CMK (cell line): ENCODE results near the gene MFAP2.

Source experiments
- DNase-seq: peaks from one replicate; pipeline ENCODE4 v3.0.0-alpha.2; 2010; ENCODE audit warnings: low read depth

The MFAP2 gene, protein sequence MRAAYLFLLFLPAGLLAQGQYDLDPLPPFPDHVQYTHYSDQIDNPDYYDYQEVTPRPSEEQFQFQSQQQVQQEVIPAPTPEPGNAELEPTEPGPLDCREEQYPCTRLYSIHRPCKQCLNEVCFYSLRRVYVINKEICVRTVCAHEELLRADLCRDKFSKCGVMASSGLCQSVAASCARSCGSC

DNA sequence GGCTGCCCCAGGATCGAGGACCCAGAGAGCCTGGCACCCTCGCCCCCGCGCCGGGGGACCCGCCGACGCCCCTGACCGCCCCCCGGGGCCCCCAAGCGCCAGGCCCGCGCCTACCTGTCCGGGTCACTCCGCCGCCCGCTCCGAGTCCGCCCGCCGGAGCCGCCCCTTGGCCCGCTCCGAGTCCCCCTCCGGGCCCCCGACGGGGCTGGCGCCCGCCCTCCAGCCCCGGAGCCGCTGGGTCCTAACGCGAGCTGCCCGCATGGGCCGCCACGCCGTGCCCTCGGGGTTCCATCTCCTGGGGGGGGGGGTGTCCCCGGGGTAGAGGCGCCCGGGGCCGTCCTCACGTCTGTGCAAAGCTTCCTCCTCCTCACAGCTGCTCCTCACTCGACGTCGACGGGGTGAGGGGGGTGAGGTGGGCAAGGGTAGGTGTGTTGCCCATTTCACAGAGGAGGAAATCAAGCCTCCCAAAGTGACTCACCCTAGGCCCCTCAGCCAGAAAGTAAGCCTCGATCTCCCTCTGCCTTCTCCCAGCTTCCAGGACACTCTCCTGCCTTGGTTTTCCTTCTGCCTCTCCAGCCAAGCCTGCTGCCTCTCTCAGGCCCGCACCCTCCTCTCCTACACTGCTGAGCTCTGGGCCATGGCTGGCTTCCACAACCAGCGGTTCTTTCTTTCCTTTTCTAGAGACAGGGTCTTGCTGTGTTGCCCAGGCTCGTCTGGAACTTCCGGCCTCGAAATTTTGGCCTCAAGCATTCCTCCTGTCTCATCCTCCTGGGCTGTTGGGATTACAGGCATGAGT lies at the start of gene MFAP2:
Gene MFAP2, minus strand, starts transcription at position 148 of the 796 bp plus-strand sequence. CDS start 2,347 bp downstream, outside the sequence.
- DNase-seq: no peak

DNA sequence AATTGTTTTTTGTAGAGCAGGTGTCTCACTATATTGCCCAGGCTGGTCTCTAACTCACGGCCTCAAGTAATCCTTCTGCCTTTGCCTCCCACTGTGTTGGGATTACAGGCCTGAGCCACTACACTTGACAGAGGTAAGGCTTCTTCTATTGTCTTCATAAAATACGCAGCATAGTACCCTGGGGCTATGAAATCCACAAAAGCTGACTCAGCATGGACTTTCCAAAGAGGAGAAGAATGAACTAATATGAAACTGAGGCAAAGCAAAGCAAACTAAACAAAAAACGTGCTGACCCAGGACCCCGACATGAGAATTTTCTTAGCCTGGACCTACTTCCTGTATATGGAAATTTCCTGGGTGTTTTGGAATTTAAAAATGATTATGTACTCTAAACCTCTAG lies 49.8 kb upstream of the MFAP2 start:
- no peak for DNase-seq

DNA sequence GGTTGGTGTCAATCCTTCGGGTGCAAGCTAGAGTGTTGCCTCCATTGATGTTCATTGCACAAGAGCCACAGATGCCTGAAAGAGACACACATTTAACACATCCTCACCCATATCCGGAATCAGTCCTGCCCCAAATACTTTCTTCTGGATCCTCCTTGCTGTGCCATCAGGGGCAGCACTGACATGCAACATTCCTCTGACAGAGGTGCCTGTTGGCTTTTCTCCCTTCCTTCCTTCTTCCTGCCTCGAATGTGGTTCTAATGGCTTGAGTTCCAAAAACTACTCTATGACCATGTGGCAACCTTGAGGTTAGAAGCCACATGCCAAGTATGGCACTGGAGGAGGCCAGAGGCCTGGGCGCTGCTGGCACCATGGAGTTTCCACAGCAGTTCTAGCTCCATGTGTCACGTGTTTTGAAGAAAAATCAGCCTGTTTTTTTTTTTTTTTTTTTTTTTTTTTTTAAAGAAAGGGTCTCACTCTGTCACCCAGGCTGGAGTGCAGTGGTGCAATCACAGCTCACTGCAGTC lies 48.3 kb upstream of the MFAP2 start:
- no peak for DNase-seq

DNA sequence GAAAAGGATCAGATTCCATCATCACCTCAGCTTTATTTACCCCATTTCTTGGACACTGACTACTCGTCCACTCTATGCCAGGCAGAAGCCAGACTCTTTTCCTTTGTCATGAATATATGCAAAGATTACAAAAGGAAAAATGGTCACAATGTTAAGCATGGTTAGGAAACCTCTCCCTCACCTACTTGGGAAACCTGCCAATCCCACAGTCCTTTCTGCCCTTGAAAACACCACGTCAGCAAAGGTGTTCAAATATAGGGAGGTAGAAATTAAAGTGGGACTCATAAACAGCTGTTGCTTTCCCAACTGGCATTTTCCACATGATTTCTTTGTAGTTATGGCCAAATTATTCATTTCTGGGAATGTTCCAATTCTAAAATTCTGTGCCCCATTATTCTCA lies 47.5 kb upstream of the MFAP2 start:
- DNase-seq: no peak

DNA sequence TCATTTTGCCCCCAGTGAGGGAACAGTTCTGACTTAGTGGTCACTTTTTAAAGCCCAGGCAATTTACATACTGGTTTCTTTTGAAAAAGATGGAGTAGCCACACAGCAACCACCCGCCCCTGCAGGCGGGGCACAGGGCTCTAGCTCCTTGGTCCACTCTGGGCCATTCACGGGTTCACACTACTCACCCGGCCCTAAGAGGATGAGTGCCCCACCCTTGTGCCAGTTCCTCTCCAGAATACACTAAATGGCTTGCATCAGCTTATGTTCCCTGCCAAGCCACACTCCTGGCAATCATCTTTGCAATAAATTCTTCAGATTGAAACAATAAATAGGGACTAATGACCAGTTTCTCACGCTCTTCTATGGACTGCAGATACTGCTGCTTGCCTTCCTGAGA lies 47.0 kb upstream of the MFAP2 start:
- DNase-seq: no peak

DNA sequence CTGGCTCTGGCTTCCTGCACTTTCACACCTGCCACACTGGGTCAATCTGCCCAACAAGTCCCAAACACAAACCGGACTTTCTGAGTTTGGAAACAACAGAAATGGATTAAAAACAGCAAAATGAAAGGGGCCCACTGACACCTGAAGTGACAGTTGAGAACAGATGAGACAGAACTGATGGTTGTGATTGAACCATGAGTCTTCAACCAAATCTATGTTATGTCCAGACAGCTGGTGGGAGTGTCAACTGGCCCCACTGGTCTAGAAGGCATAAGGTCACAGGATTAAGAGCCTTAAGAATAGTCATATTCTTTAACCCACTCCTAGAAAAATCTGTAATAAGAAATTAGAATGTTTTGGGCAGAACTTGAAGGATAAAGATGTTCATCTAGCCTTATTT lies 44.3 kb upstream of the MFAP2 start:
- no peak for DNase-seq

DNA sequence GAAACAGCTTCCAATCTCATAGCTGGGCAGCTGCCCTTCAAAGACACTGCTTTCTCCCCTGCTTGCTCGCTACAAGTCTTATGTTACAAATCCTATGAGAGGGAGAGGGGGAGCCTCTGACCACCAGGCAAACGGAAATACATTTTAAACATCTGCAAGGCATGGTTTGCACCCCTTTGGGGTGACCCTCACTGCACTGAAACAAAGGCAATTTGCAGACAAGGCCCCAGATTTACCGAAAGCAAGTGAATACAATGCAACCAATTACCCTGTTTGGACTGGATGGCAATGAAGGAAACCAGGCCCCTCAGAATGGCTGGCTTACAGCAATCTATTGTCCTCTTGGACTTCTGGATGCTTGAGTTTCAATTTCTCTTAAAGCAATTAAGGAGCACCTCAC lies 43.2 kb upstream of the MFAP2 start:
- no peak for DNase-seq

DNA sequence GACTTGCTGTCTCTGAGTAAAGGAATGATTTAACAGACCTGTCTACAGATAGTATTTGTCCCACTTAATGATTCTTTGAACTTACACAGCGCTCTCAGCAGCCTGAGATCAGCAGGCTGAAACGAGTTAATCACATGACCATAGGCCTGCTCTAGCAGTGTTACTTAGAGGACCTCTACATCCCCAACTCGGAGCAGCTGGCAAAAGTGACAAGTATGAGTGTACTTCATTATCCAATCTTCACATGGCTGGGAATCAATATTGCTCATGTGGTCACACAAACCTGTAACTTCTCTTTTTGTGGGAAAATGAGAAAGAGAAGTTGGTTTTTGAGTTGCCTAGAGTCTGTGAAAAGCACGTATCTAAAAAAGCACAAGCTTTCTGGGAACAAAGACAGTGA lies 42.7 kb upstream of the MFAP2 start:
- no peak for DNase-seq

DNA sequence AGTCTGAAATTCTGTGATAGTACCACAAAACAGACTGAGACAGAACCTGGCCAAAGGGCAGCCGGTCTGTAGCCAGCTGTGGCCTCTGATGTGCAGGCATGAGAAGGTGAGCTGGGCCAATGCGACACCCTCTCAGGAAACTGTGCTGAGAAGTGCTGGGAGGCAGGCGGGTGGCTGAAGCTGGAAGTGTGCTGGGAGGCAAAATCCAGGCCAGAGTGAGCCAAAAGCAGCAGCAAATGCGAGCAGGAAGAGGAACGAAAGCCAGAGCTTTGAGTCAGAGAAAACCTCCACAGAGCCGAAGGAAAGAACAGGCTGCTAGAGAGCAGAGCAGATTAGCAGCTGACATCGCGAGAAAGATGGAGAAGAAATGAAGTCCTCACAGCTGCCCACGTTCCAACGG lies 41.5 kb upstream of the MFAP2 start:
- no peak for DNase-seq

DNA sequence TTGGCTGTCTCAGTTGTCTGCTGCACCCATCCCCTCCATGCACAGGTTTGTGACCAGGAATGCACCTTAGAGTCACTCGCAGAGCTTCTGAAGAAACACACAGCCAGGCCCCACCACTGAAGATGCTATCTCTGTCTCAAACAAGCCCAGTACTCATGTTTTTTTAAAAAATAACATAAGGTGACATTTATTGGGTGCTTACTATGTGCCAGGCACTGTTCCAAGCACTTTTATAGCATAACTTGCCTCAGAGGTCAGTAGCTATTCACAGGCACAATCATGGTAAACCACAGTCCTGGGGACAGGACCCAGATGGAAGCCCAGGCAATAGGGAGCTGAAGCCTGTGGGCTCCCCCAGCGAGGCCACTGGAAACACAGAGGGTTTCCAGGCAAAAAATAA lies 40.1 kb upstream of the MFAP2 start:
- no peak for DNase-seq

DNA sequence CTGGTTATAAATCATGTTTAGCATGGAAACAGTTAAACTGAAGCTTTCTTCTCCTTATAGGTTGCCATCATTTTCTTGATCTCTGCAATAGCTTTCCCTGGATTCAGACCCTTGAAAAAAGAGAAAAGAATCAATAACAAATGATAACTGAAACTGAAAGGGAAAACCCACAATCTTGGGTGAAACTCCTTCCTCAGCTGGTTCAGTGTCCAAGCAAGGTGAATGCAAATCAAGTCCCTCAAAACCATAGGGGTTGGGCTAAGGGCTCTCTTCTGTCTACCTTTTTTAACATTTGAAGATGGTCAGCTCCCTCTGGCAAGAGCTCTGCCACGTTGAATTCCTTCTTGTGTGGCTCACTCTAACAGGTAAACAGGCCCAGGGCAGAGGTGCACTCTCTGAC lies 38.4 kb upstream of the MFAP2 start:
- no peak for DNase-seq

DNA sequence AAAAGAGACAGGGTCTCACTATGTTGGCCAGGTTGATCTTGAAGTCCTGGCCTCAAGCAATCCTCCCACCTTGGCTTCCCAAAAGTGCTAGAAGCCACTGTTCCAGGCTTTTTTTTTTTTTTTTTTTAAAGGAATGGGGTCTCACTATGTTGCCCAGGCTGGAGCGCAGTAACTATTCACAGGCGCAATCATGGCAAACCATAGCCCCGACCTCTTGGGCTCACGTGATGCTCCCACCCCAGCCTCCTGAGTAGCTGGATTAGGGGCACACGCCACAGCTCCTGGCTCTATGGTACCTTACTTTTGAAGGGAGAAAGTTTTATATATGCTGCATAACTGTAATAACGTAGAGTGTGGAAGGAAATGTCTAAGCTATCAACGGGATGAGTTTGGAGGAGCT lies 37.0 kb upstream of the MFAP2 start:
- no peak for DNase-seq

DNA sequence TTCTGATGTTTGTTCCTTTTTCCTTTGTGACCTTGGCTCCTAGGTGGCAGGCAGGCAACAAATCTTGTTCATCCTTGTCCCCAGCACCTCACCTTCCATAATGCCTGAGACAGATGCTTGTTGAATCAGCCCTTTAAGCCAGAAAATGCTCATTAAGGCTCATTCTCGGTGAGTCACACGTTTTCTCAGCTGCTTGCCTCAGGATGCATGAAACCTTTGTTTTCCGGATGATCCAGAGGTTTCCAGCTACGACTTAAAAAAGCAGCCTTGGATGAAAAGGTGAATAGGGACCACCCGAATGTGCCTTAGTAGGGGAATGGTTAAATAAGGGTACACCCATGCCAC lies 35.9 kb upstream of the MFAP2 start:
- DNase-seq: no peak

DNA sequence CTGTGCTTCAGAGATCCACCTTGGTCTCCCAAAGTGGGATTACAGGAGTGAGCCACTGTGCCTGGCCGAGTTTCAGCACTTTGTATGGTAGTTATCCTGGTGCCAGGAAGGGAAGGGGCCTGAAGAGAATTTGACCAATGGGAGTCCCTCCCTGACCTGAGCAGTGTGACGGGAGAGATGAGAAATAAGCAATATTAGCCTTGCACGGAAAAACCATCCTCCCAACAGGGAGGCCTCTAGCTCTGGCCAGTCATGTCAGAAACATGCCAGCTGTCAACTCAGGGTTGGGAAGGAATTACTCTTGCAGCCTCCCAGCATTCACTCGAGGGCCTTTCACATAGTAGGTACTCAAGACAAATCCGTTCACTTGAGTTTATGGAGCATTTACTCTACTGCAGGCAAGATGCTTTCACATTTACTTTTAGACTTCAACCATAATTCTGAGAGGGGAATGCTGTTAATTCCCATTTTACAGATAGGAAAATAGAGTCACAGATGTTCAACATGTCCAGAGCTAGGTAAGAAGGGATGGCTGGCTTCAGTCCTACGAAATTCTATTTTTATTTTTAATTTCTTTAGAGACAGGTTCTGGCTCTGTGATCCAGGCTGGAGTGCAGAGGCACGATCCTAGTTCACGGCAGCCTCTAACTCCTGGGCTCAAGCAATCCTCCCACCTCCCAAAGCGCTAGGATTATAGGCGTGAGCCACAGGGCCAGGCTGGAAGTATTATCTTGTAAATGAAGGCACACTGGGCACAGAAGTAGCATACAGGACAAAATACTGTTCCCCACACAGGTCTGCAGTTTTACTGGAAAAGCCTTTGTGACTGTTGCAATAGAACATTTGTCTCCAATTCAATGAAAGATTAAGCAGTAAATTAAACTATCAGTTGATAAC lies 34.5 kb upstream of the MFAP2 start:
- DNase-seq: no peak

DNA sequence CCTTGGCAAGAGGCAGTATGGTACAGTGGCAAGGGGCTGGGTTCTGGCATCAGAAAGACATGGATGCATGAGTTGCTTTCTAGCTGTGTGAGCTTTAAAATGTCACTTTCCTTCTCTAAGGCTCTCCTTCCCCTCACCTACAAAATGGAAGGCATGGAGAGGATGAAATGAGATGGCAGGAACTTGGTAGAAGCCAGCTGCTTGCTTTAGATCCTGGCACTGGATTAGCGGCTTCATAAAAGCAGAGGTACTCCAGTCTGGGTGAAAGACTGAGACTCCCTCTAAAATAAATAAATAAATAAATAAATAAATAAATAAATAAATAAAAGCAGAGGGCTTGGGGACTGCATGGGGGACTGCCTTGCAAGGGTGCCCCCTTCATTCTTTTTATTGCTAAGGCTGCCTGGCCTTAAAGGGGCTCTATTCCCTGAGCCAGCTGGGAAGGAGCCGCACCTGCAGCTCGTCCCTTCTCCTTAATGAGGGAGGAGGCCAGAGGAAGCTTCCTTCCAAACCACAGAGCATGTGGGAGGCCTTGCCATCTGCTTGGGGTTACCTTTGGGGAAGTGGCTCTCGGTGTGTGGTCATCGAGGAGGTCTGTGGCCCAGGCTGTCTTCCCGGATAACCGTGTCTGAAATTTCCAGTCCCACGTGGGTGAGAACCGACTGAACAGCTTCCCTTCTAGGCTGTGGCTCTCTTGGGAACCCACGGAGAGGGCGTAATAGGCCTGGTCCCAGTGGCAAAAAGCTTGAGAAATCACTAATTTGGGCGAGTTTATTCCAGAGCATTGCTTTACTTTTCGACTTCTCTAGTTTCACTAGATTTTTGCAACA lies 33.3 kb upstream of the MFAP2 start:
- DNase-seq: peak; percentile 97

DNA sequence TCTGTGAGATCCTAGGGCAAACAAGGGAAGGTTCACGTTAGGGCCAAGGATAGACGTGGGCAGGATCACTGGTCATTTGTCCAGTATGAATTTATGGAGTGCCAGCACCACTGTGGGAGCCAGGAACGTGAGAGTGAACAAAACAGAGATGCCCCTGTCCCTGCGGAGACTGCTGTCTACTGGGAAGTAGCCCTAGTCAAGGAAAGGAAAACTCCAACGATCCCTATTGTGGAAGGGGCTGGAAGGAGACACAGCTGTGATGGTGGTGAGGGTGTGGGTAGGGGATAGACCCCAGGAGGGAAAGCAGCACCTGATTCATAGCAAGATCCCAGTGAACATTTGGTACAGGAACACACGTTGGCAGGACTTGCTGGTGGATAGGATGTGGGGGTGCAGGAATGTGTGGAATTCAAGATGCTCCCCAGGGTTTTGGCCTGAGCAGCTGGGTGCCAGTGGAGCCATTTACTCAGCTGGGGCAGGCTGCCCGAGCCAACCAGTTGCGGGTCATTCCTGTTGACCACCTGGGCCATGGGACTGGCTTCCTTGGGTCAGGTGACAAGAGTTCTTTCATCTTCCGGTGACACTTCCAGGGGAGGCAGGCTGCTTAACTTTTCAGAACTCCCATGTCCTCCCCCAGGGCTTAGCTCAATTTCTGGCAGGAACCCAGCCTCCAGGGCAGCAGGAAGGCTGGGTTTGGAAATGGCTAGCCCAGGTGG lies 32.5 kb upstream of the MFAP2 start:
- DNase-seq: no peak

DNA sequence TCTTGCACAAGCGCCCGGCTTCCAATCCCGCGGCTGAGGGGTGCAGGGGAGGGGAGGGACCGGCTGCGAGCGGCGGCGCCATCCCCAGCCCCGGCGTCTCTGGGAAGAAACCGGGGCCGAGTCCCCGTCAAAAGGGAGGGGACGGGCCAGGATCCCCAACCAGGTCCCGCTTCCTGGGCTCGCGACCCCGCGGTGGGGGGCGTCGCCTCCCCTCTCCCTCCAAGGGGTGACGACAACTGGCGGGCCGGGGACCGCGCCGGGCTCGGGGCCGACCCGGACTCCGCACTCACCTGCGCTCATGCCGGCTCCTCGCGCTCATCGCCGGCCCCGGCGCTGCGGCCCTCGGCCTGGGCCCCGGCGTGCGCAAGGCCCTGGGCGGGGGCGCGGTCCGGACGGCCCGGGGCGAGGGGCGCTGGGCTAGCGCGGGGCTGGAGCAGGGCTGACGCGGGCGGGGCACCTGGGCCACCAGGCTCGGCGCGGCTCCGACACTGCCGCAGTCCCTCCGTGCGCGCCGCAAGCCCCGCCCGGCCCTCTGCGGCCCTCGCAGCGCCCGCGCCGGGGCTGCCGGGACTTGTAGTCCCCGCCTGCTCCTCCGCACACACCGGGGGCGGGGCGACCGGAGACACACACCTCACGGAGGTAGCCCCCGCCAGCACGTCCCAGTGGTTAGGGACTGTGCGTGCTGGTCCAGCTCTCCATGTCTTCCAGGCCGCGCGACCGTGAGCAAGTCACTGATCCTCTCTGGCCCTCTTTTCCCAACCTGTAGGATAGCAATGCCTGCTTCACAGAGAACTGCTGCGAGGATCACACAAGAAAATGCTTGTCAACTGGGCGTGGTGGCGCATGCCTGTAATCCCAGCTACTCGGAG lies 31.3 kb upstream of the MFAP2 start, which contains the start of gene ATP13A2:
Gene ATP13A2, minus strand, starts transcription at position 490 of the 869 bp plus-strand sequence. Its CDS starts 190 bp downstream, at position 300.
- peak; percentile 68 for DNase-seq

DNA sequence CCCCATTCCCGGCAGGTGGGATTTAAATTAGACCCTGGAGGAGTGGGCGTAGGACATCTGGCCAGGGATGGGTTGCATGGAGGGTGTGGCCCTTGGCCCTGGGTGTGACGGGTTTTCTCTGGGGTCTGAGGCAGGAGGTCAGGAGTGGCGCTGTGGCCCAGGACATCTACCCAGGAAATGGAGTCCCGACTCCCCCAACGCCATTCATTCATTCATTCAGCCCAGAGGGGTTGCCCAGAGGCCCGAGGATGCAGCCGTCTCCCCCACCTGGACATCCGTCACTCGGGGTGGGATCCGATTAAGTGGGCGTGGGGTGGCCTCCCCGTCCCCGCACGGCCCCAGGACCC lies 30.6 kb upstream of the MFAP2 start:
- DNase-seq: no peak

DNA sequence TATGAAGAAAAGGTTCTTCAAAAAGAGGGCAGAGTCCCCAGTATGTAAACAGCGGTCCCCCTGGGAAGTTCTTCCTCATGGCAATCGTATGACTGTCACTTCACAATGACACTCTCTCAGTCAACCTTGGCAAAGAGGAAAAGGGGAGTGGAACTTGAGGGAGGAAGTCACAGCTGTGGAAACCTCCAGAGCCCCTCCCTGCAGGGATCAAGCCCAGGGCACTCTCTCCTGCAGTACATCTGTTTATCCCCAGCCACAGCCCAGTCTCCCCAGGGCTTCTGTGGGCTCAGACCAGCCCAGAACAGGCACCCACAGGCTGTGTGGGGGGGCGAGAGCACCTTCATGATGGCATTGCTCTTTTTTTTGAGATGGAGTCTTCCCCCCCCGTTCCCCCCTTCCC lies 29.3 kb upstream of the MFAP2 start:
- DNase-seq: peak; percentile 59

DNA sequence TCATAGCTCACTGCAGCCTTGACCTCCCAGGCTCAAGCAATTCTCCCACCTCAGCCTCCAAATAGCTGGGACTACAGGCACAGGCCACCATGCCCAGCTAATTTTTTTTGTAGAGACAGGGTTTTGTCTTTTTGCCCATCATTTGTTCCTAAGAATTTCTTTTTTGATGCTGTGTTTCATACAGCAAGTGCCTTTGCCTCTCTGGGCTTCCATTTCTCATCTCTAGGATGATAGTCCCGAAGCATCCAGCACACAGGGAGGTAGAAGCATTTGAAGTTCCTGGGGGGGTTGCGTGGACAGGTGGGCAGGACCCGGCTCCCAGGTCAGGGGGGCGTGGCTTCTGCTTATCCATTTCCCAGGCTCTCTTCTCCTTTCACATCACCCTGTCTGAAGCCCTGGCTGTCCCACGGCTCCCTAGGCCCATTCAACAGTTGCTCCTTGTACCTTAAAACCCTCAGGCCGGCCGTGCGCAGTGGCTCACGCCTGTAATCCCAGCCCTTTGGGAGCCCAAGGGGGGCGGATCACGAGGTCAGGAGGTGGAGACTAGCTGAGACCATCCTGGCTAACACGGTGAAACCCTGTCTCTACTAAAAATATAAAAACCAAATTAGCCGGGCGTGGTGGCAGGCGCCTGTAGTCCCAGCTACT lies 27.9 kb upstream of the MFAP2 start:
- no peak for DNase-seq
